Stomach (tissue), 4 donors: ENCODE measurements around the gene FOXJ3.

Source experiments
- EP300 ChIP-seq: sonication (generic); formaldehyde crosslinking; IDR thresholded peaks from one replicate; pipeline ENCODE4 v1.6.1; 2017; ENCODE audit warnings: antibody characterized with exemption
- POLR2A ChIP-seq, 4 donors: fragments of 450-650 bp; IDR thresholded peaks; one replicate each; pipeline ENCODE4 v1.6.1; 2016; ENCODE audit warnings: antibody characterized with exemption in 4 of 4, control low read depth in 2 of 4, mild to moderate bottlenecking in 1 of 4, moderate library complexity in 1 of 4

DNA sequence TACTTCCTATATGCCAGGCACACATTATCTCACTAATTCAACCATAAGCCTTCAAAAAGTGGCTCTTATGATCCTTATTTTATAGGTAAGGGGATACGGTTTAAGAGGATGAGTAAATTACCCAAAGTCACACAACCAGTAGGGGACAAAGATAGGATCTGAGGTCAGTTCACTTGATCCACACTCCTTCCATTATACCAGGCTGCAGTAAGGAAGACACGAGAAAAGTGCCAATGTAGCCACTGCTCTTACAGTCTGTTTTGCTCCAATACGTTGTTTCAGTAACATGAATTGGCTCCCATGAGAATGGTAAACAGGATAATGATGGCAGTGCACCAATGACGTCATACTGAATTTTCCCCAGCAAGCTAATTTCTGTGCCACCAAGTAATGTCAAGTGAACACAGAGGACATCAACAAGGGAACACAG is 155.1 kb downstream of the FOXJ3 start:
- TF ChIP-seq EP300 (no peak), POLR2A (IDR thresholded peaks at IDR 0.05) (no peak)
